ENCODE results near the gene FUCA1. TPM values are rescaled to one million over a fixed set of nuclear protein-coding genes. Genes with fewer than 3 reads are reported as not detected.
A peak's percentile ranks its signal among the peaks of the same experiment; 100 is the strongest.

The FUCA1 gene
- total RNA-seq, 1 experiment from 2014 or later: 20.7 TPM

DNA sequence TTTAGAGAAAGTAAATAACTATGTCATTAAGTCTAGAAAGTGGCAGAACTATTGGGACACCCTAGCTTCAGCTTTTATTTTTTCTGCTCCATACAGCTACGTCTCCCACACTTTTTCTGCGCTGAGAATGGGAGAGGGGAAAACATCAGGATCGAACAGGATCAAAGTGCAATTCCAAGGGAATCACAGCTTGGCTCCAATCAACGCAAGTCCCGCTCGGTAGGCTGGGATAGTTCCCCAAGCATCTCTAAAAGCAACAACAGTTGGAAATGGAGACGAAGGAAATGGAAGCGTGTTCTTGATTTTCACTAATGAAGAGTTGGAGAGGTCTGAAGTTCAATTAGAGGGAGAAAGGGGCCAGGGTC, 43.4 kb downstream of the FUCA1 start:
- Histone ChIP-seq H3K79me2 (ENCODE audit: insufficient read depth, low read length) (peaks cover 11% of the 10 kb centered on the region), H3K9me3 (ENCODE audit: control insufficient read depth in 1 of 2, insufficient read depth in 1 of 2, low read depth in 1 of 2, low read length in 2 of 2) (no peaks in the 10 kb centered on the region), H3K9ac (ENCODE audit: low read length) (peak overlapping the region; percentile 88), H4K20me1 (ENCODE audit: insufficient read depth) (no peaks in the 10 kb centered on the region), H3K4me2 (ENCODE audit: low read length) (peak overlapping the region; percentile 88), H3K36me3 (ENCODE audit: control insufficient read depth in 1 of 2, insufficient read depth in 2 of 2, low read length in 2 of 2) (no peaks in the 10 kb centered on the region), H3K4me1 (ENCODE audit: control insufficient read depth in 1 of 2, insufficient read depth in 2 of 2, low read length in 2 of 2) (peaks cover 2 to 13% of the 10 kb centered on the region in 2 experiments; a peak in 3 of 4 replicates), H3K4me3 (replicated peaks in 1 of 2; ENCODE audit: low read depth in 1 of 2, low read length in 2 of 2) (peak overlapping the region; percentile 81 to 99), H3K27ac (ENCODE audit: low read depth, low read length) (peak overlapping the region; percentile 75), H2AFZ (ENCODE audit: low read depth, low read length, poor library complexity, severe bottlenecking) (no peak overlapping the region), H3K27me3 (ENCODE audit: insufficient read depth, low read length) (no peaks in the 10 kb centered on the region), H3K9me2 (ENCODE audit: insufficient read depth) (no peaks in the 10 kb centered on the region)
- intact Hi-C loops (cut with micrococcal nuclease): no loop called here
- BruUV-seq (replicated peaks): TSS peak; percentile 80
- ChIA-PET POLR2A (interaction anchor here (1.0 to 1.5 kb wide), 3 partner anchors 23 to 53 kb away, joined by 3 to 4 read pairs (median 3); no protein-coding TSS in a partner anchor), RAD21 (ENCODE audit: low non-redundant PET in 1 of 2, low total read pairs in 2 of 2, uncharacterized antibody in 2 of 2, unreplicated experiment in 2 of 2) (no interaction called here), CTCF (interaction anchor here (2.6 kb wide), 1 partner anchor 14 kb away, joined by 16 read pairs; no protein-coding TSS in a partner anchor)
- DNase-seq (ENCODE audit: low read depth, low spot score) (no peak), ATAC-seq (no peak)
- no peak for TF ChIP-seq ZNF274 (IDR thresholded peaks at IDR 0.05; ENCODE audit: low read depth, low read length)
- TF ChIP-seq FOSL1 (IDR thresholded peaks at IDR 0.05; ENCODE audit: low read depth): no peak
- no peak for TF ChIP-seq EGR1 (IDR thresholded peaks at IDR 0.05; ENCODE audit: low read depth)
- TF ChIP-seq, protein P1, sequence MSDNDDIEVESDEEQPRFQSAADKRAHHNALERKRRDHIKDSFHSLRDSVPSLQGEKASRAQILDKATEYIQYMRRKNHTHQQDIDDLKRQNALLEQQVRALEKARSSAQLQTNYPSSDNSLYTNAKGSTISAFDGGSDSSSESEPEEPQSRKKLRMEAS (IDR thresholded peaks at IDR 0.05): no peak
- TF ChIP-seq SIN3A (IDR thresholded peaks at IDR 0.05; ENCODE audit: low read depth): no peak
- no peak for TF ChIP-seq CEBPB (IDR thresholded peaks at IDR 0.05; ENCODE audit: low read depth)
- TF ChIP-seq RAD21 (IDR thresholded peaks at IDR 0.05; ENCODE audit: low read depth): no peak
- TF ChIP-seq, protein P2, sequence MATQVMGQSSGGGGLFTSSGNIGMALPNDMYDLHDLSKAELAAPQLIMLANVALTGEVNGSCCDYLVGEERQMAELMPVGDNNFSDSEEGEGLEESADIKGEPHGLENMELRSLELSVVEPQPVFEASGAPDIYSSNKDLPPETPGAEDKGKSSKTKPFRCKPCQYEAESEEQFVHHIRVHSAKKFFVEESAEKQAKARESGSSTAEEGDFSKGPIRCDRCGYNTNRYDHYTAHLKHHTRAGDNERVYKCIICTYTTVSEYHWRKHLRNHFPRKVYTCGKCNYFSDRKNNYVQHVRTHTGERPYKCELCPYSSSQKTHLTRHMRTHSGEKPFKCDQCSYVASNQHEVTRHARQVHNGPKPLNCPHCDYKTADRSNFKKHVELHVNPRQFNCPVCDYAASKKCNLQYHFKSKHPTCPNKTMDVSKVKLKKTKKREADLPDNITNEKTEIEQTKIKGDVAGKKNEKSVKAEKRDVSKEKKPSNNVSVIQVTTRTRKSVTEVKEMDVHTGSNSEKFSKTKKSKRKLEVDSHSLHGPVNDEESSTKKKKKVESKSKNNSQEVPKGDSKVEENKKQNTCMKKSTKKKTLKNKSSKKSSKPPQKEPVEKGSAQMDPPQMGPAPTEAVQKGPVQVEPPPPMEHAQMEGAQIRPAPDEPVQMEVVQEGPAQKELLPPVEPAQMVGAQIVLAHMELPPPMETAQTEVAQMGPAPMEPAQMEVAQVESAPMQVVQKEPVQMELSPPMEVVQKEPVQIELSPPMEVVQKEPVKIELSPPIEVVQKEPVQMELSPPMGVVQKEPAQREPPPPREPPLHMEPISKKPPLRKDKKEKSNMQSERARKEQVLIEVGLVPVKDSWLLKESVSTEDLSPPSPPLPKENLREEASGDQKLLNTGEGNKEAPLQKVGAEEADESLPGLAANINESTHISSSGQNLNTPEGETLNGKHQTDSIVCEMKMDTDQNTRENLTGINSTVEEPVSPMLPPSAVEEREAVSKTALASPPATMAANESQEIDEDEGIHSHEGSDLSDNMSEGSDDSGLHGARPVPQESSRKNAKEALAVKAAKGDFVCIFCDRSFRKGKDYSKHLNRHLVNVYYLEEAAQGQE (IDR thresholded peaks at IDR 0.05; ENCODE audit: low read depth): no peak
- no peak for TF ChIP-seq ELF1 (IDR thresholded peaks at IDR 0.05; ENCODE audit: borderline replicate concordance, low read depth)
- TF ChIP-seq EZH2 (IDR thresholded peaks at IDR 0.05): no peak
- no peak for TF ChIP-seq POLR2A (IDR thresholded peaks at IDR 0.05; ENCODE audit: borderline replicate concordance, extremely low read depth, insufficient read depth, insufficient read length)
- TF ChIP-seq YY1 (IDR thresholded peaks at IDR 0.05; ENCODE audit: extremely low read depth, insufficient replicate concordance, low read depth, low read length): no peak
- TF ChIP-seq, protein P3, sequence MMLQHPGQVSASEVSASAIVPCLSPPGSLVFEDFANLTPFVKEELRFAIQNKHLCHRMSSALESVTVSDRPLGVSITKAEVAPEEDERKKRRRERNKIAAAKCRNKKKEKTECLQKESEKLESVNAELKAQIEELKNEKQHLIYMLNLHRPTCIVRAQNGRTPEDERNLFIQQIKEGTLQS (IDR thresholded peaks at IDR 0.05): no peak
- TF ChIP-seq ZFX (IDR thresholded peaks at IDR 0.05): no peak
- TF ChIP-seq TCF7L2 (IDR thresholded peaks at IDR 0.05; ENCODE audit: borderline replicate concordance, extremely low read depth, insufficient read depth, insufficient read length): no peak

Data from HCT116 (cell line).